Astrocyte of the spinal cord (primary cell): ENCODE results near the gene FAXDC2.

Source experiments
- DNase-seq: peaks from one replicate; pipeline ENCODE4 v3.0.0; 2011; ENCODE audit warnings: low read depth, low spot score
- H3K4me3 ChIP-seq: 2 replicates; pipeline ENCODE4 v1.5.1; 2011; ENCODE audit warnings: low read depth, mild to moderate bottlenecking, low read length, moderate library complexity
- CTCF ChIP-seq: IDR thresholded peaks from 2 replicates; pipeline ENCODE4 v1.5.1; 2012; ENCODE audit warnings: low read depth, mild to moderate bottlenecking, low read length, inconsistent platforms
- in situ Hi-C: cut with HindIII; loops from 2 replicates; pipeline ENCODE4 v1.10.0; 2017; ENCODE audit warnings: low sequenced_read_pairs

Gene FAXDC2

DNA sequence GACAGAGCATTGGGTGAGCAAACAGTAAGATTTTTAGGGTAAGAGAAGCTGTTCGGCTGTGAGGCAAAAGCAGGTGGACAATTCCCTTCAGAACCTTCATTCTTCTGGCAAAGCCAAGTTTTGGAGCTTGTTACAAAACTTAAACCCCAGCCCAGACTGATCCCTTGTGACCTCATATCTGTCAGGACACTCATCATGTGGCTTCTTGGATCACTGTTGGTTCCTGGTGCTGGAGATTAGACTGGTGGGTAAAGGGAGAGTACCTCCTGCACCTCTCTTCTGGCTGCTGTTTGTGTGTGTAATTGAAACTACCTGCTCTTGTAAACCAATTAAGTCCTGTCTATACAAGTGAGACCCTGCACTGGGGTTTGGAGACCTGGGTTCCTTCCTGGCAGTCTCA lies 74.2 kb downstream of the FAXDC2 start:
- no peak overlapping the region for H3K4me3 ChIP-seq
- DNase-seq = no peak
- in situ Hi-C loops = no loop called here
- no peak for TF ChIP-seq CTCF

DNA sequence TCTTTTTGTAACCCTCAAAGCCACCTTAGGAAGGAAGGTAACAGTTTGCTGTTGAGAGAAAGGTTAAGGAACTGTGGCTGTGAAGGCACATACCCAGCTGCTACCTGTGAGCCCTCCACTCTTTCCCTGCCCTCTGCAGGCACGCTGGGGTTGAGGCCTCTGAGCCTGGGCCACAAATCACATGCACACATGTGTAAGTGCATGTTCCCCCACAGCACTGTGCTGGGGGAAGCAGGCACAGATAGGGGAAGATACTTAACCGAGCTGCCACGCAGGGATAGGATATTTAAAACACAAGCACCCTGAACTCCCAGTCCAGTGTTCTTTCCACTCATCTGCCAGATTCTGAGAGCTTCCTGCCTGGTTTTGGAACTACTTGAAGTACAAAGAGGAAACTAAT lies 77.1 kb downstream of the FAXDC2 start:
- in situ Hi-C loops = no loop called here
- H3K4me3 ChIP-seq = no peak overlapping the region
- no peak for DNase-seq
- TF ChIP-seq CTCF = no peak

GRCh38 chr5:154771383-154771901 lies 79.0 kb downstream of the FAXDC2 start:
- in situ Hi-C loops = no loop called here
- H3K4me3 ChIP-seq = no peak overlapping the region
- peak; percentile 91 for DNase-seq
- TF ChIP-seq CTCF = peak; percentile 20

GRCh38 chr5:154770111-154770510 lies 80.3 kb downstream of the FAXDC2 start:
- no peak for DNase-seq
- H3K4me3 ChIP-seq = no peak overlapping the region
- no peak for TF ChIP-seq CTCF
- in situ Hi-C loops = no loop called here
